PC-3 (cell line): ENCODE data around the gene TGM5. TPM values are rescaled to one million over a fixed set of nuclear protein-coding genes. Genes with fewer than 3 reads are reported as not detected.
"Not testable (repeated sequence)": the region's sequence is repeated elsewhere in the genome, so short reads cannot be mapped to it uniquely, and the experiment has no call there.

Experiments
- ATAC-seq: fragments of 200-7000 bp; cut with Tn5 transposase; 2 replicates; pipeline ENCODE4 v1.9.1; 2020; ENCODE audit warnings: mild to moderate bottlenecking, moderate library complexity
- BruUV-seq: library from RNA; stranded (reverse); fragments of 400-500 nt; replicated peaks from 2 replicates; lab custom pipeline; 2021; lab: Mats Ljungman, UMichigan
- CTCF ChIA-PET: fragments of 300-600 bp; sonication (Branson Sonifier 250); formaldehyde crosslinking; loops from one replicate; lab custom pipeline; 2022; ENCODE audit warnings: antibody characterized with exemption; lab: Charles Lee
- POLR2A ChIA-PET: fragments of 300-600 bp; sonication (Branson Sonifier 250); formaldehyde crosslinking; loops from one replicate; lab custom pipeline; 2022; ENCODE audit warnings: antibody characterized with exemption; ENCODE audit not compliant: unreplicated experiment; lab: Charles Lee
- DNase-seq: peaks from one replicate; pipeline ENCODE4 v3.0.0-alpha.2; 2015
- H2AFZ ChIP-seq: fragments of 300-600 bp; sonication (generic); 2 replicates; pipeline ENCODE4 v1.6.0; 2016; ENCODE audit warnings: antibody characterized with exemption, low read length
- H3F3A ChIP-seq: fragments of 300-600 bp; sonication (generic); one replicate; pipeline ENCODE4 v1.6.0; 2017; ENCODE audit warnings: antibody characterized with exemption, low read length, control low read depth, mild to moderate bottlenecking; ENCODE audit not compliant: unreplicated experiment
- H3K27ac ChIP-seq: fragments of 300-600 bp; sonication (generic); 2 replicates; pipeline ENCODE4 v1.5.1; 2016; ENCODE audit warnings: mild to moderate bottlenecking, low read length
- H3K27me3 ChIP-seq: fragments of 300-600 bp; sonication (generic); 2 replicates; pipeline ENCODE4 v1.6.1; 2016; ENCODE audit warnings: low read length, mixed read lengths
- H3K36me3 ChIP-seq: fragments of 300-600 bp; sonication (generic); 2 replicates; pipeline ENCODE4 v1.6.1; 2016; ENCODE audit warnings: low read depth, mixed run types, low read length, mixed read lengths
- H3K4me1 ChIP-seq: fragments of 300-600 bp; sonication (generic); 2 replicates; pipeline ENCODE4 v1.5.1; 2016; ENCODE audit warnings: low read length; ENCODE audit not compliant: insufficient read depth
- H3K4me2 ChIP-seq: fragments of 300-600 bp; sonication (generic); 2 replicates; pipeline ENCODE4 v1.6.0; 2016; ENCODE audit warnings: low read length
- H3K4me3 ChIP-seq: fragments of 300-600 bp; sonication (generic); 2 replicates; pipeline ENCODE4 v1.5.1; 2016; ENCODE audit warnings: mild to moderate bottlenecking, low read length, mixed read lengths
- H3K79me2 ChIP-seq: fragments of 300-600 bp; sonication (generic); 2 replicates; pipeline ENCODE4 v1.6.1; 2017; ENCODE audit warnings: low read length, mixed read lengths
- H3K9ac ChIP-seq: fragments of 300-600 bp; sonication (generic); 2 replicates; pipeline ENCODE4 v1.6.0; 2016; ENCODE audit warnings: mild to moderate bottlenecking, low read length
- H3K9me2 ChIP-seq: fragments of 300-600 bp; sonication (generic); replicated peaks from 2 replicates; pipeline ENCODE4 v1.6.1; 2016; ENCODE audit warnings: mixed run types, low read length, mixed read lengths
- H3K9me3 ChIP-seq: fragments of 300-600 bp; sonication (generic); 2 replicates; pipeline ENCODE4 v1.6.1; 2016; ENCODE audit warnings: low read length, mixed read lengths
- H4K20me1 ChIP-seq: fragments of 300-600 bp; sonication (generic); 2 replicates; pipeline ENCODE4 v1.6.1; 2016; ENCODE audit warnings: low read length, mixed read lengths
- CTCF ChIP-seq: fragments of 300-600 bp; sonication (generic); conservative IDR thresholded peaks from 2 replicates; pipeline ENCODE4 v1.5.1; 2017; ENCODE audit warnings: antibody characterized with exemption, low read depth, mild to moderate bottlenecking, low read length
- EZH2 ChIP-seq: fragments of 300-600 bp; sonication (generic); IDR thresholded peaks from one replicate; pipeline ENCODE4 v1.6.1; 2017; ENCODE audit warnings: antibody characterized with exemption, mild to moderate bottlenecking, low read length; ENCODE audit not compliant: unreplicated experiment
- EZH2phosphoT487 ChIP-seq: fragments of 300-600 bp; sonication (generic); IDR thresholded peaks from 2 replicates; pipeline ENCODE4 v1.6.1; 2018; ENCODE audit warnings: mild to moderate bottlenecking, antibody characterized with exemption, low read length, borderline replicate concordance
- intact Hi-C: fragments of 100-400 bp; cut with micrococcal nuclease; formaldehyde crosslinking; loops from 2 replicates; pipeline ENCODE4 v1.9.0; 2023
- total RNA-seq: library from RNA; depleted of rRNA; stranded (reverse); fragments of >200 nt; gene quantifications from 2 replicates; pipeline ENCODE4 v1.2.3, GENCODE V29; 2014

Gene TGM5
- total RNA-seq, 1 experiment from 2014 or later, result not detected

- Histone ChIP-seq H3K4me2 (no peak overlapping the region), H3K9me3 (no peaks in the 10 kb centered on the region), H3K79me2 (no peaks in the 10 kb centered on the region), H2AFZ (no peak overlapping the region), H3K9ac (no peak overlapping the region), H3F3A (no peaks in the 10 kb centered on the region), H3K27ac (no peak overlapping the region), H3K4me3 (no peak overlapping the region), H3K36me3 (no peaks in the 10 kb centered on the region), H3K9me2 (no peaks in the 10 kb centered on the region), H3K27me3 (peaks cover 26% of the 10 kb centered on the region), H3K4me1 (no peaks in the 10 kb centered on the region), H4K20me1 (no peaks in the 10 kb centered on the region)
- CTCF ChIA-PET, result no interaction called here
- ATAC-seq, result no peak
- TF ChIP-seq EZH2phosphoT487 (no peak), EZH2 (no peak), CTCF (no peak)
- no TSS peak for BruUV-seq
- no peak for DNase-seq
- POLR2A ChIA-PET, result no interaction called here
- intact Hi-C loops, result no loop called here
These were observed 27.5 kb upstream of the TGM5 start for GRCh38 chr15:43294091-43294706.

- no peaks in the 10 kb centered on the region for H3K4me1 ChIP-seq
- peaks cover 26% of the 10 kb centered on the region for H3K27me3 ChIP-seq
- H3K4me3 ChIP-seq, result no peak overlapping the region
- ChIA-PET POLR2A (no interaction called here), CTCF (no interaction called here)
- ATAC-seq, result no peak
- no TSS peak for BruUV-seq
- intact Hi-C loops, result no loop called here
- TF ChIP-seq EZH2, result no peak
- no peaks in the 10 kb centered on the region for H3K79me2 ChIP-seq
- no peaks in the 10 kb centered on the region for H3F3A ChIP-seq
- H4K20me1 ChIP-seq, result no peaks in the 10 kb centered on the region
- H3K9me3 ChIP-seq, result no peaks in the 10 kb centered on the region
- no peaks in the 10 kb centered on the region for H3K9me2 ChIP-seq
- H3K27ac ChIP-seq, result no peak overlapping the region
- H3K9ac ChIP-seq, result no peak overlapping the region
- H3K36me3 ChIP-seq, result no peaks in the 10 kb centered on the region
- H3K4me2 ChIP-seq, result no peak overlapping the region
- DNase-seq, result no peak
- no peak overlapping the region for H2AFZ ChIP-seq
These were observed 26.7 kb upstream of the TGM5 start for GRCh38 chr15:43293432-43293831.

- BruUV-seq, result no TSS peak
- DNase-seq (no peak), ATAC-seq (no peak)
- H3K27ac ChIP-seq, result no peak overlapping the region
- H2AFZ ChIP-seq, result no peak overlapping the region
- H3K9me3 ChIP-seq, result no peaks in the 10 kb centered on the region
- H3K9ac ChIP-seq, result no peak overlapping the region
- no peaks in the 10 kb centered on the region for H3K4me1 ChIP-seq
- intact Hi-C loops, result no loop called here
- no peaks in the 10 kb centered on the region for H3K9me2 ChIP-seq
- H4K20me1 ChIP-seq, result no peaks in the 10 kb centered on the region
- POLR2A ChIA-PET, result no interaction called here
- no peak overlapping the region for H3K4me3 ChIP-seq
- no peaks in the 10 kb centered on the region for H3F3A ChIP-seq
- CTCF ChIA-PET, result no interaction called here
- H3K27me3 ChIP-seq, result peaks cover 33% of the 10 kb centered on the region
- no peaks in the 10 kb centered on the region for H3K79me2 ChIP-seq
- H3K4me2 ChIP-seq, result no peak overlapping the region
- no peaks in the 10 kb centered on the region for H3K36me3 ChIP-seq
- TF ChIP-seq EZH2 (no peak), EZH2phosphoT487 (no peak), CTCF (no peak)
These were observed 25.8 kb upstream of the TGM5 start for GRCh38 chr15:43292375-43293078.

- H3K79me2 ChIP-seq, DNase-seq, H4K20me1 ChIP-seq, POLR2A ChIA-PET, ATAC-seq, H3K4me1 ChIP-seq, CTCF ChIA-PET, H3K36me3 ChIP-seq, intact Hi-C loops, BruUV-seq, H3K27ac ChIP-seq, H3K9me2 ChIP-seq, H3K9ac ChIP-seq, H2AFZ ChIP-seq, H3K9me3 ChIP-seq, H3K4me2 ChIP-seq, H3F3A ChIP-seq, H3K4me3 ChIP-seq: not testable (repeated sequence)
- peaks cover 34% of the 10 kb centered on the region for H3K27me3 ChIP-seq
These were observed 22.9 kb upstream of the TGM5 start for GRCh38 chr15:43289656-43290055.
